ENCODE measurements around the gene FAM184A.

- TF ChIP-seq NR3C1 (CRISPR knock-in tag; conservative IDR thresholded peaks at IDR 0.05; ENCODE audit: low read depth) (no peak), CREB1 (CRISPR knock-in tag; IDR thresholded peaks at IDR 0.05) (no peak), MLX (CRISPR knock-in tag; IDR thresholded peaks at IDR 0.05) (no peak), CTCF (IDR thresholded peaks at IDR 0.05) (no peak), NR1H2 (CRISPR knock-in tag; IDR thresholded peaks at IDR 0.05) (no peak), AFF4 (CRISPR knock-in tag; IDR thresholded peaks at IDR 0.05; ENCODE audit: borderline replicate concordance) (no peak), IRF2 (CRISPR knock-in tag; IDR thresholded peaks at IDR 0.05; ENCODE audit: borderline replicate concordance, low read depth) (no peak), ZNF423 (CRISPR knock-in tag; IDR thresholded peaks at IDR 0.05) (no peak), ETV6 (CRISPR knock-in tag; IDR thresholded peaks at IDR 0.05) (no peak), ATF3 (CRISPR knock-in tag; conservative IDR thresholded peaks at IDR 0.05) (no peak)
Observed at GRCh38 chr6:118963003-118963402, 115.5 kb downstream of the FAM184A start.

Measured in WTC11 (cell line).